GM21529 (cell line): ENCODE measurements around the gene CBY2.
"Not testable (repeated sequence)": the region's sequence is repeated elsewhere in the genome, so short reads cannot be mapped to it uniquely, and the experiment has no call there.

ENCODE experiments used
- ATAC-seq: cut with Tn5 transposase; IDR thresholded peaks from one replicate; pipeline ENCODE4 v1.9.1; 2021; ENCODE audit not compliant: unreplicated experiment

The CBY2 gene

DNA sequence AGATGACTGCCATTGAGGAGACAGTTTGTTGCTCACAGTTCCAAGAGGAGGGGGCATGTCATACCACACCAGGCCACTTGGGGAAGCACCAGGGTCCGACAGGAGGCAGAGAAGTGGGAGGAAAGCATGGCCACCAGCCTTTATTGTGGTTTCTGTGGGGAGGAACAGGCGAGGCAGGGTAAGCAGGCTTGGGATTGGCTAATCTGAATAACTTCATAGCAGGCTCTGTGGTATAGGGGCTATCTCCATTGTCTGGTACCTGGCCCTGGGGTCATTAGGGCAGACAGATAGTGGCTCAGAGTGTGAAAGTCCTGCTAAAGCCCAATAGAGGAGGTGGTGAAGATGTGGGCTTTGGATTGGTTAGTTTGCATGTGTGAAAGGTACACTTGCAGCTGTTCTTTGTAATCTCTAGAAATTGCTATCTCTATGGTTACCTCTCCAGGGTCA, 35.5 kb downstream of the CBY2 start:
- ATAC-seq, result no peak

DNA sequence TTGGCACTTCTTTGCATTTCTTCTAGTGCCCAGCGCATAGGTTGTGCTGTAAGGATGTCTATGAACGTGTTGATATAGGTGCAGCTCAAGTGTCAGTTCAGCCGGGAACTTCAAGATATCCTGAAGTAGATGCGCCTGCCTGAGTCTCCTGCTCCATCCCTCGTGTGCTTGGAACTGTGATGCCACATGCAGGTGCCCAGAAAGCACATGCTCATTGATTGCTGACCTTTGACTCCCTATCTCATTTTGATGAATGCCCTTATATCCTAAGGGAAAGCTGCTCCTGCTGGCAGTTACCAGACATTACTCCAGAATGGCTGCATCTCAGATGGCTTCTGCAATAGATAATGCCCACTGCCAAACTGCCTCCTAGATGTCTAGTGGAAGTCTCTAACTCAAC, 40.9 kb downstream of the CBY2 start:
- no peak for ATAC-seq

DNA sequence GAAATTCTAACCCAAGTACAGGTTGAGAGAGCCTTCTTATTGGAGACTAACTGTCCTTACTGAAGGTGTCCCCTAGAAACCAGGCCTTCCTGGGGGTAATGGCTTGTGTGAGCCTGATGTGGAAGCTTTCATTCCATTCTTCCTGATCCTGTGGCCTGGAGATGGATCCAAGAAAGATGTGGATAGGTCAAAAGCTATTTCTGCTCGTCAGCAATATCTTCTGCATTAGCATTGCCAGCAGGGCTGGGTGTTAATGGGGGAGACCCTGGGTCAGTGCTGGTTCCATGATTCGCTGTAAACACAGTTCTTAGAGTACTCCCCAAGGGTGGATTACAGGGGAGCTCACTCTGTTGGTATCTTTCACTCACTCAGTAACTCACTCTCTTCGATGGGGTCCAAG, 42.9 kb downstream of the CBY2 start:
- ATAC-seq, result no peak

- no peak for ATAC-seq
These were observed 45.0 kb downstream of the CBY2 start for GRCh38 chr13:45747071-45747470.

DNA sequence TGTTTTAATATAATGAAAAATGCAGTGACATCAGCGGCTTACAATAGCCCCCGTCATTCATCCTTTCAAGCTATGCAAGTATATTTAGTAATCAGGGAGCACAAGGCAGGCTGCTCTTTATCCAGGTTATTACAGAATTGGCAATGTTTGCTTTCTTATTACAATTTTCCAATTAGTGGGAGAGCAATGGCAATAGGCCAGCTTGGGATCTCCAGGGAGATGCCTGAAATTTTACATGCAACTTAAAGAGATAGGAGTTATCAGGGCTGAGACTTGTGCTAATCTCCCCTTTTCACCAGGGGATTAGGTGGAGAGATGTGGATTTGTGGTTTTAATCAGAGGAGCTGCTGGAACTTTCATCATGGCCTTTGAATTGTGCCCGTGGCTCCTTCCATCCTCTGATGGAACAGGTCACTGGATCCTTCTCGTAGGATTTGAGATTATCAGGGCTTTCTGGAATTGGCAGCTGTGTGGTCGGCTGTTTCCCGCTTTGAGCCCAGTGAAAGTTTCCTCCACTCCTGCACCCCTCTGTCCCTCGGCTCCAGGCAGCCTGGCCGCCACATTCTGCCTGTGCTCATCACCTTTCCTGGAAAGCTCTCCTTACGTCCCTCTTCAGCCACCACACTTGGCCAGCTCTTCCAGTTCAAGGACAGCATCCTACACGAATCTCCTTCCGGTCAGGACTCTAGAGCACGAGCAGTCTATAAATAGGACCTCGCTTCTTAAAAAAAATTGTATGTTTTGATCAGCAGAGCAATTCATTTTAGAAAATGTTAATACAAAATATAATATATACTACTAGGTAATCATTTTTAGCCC, 47.0 kb downstream of the CBY2 start:
- no peak for ATAC-seq

DNA sequence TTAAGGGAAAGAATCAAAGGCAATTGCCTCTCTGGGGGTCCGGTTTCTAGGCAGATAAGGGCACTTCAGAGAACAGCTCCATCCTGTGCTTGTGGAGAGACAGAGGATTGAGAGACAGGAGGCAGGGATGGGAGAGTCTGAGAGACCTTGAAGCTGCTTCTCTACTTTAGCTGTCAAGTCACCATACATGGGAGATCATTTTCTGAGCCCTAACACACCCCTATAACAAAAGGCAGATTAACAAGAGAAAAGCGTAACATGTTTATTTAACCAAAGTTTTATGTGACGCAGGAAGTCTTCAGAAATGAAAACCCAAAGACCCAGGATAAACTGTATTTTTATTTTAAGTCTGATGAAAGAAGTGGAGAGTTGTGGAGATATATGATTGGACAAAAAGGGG, 48.4 kb downstream of the CBY2 start:
- no peak for ATAC-seq

DNA sequence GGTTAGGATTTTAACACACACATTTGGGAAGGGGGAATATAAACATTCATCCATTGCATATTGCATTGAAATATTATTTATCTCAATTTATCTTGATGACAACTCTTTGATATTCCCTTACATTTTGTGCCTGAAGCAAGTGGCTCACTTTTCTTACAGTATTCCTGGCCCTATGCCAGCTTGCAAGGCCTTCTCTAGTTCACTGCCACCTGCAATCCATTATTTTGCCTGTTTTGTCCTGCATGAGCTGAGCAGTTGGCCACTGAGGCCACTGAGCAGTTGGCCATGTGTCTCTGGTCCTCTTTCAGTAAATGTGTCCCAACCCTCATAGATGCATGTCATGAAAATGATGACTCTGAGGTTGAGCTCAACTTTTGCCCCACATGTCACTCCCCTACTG, 49.8 kb downstream of the CBY2 start:
- no peak for ATAC-seq

DNA sequence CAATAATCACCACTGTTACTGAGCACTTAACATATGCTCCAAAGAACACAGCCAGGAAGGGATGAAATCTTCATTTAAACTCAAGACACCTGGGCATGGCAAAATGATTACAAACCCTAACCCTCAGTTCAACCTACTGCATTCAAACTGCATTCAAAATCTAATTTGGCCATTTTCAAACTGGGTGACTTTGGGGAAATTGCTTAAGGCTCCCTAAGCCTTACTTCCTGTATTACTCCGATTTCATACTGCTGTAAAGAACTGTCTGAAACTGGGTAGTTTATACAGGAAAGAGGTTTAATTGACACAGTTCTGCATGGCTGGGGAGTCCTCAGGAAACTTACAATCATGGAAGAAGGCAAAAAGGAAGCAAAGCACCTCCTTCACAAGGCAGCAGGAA, 50.4 kb downstream of the CBY2 start:
- ATAC-seq, result no peak

DNA sequence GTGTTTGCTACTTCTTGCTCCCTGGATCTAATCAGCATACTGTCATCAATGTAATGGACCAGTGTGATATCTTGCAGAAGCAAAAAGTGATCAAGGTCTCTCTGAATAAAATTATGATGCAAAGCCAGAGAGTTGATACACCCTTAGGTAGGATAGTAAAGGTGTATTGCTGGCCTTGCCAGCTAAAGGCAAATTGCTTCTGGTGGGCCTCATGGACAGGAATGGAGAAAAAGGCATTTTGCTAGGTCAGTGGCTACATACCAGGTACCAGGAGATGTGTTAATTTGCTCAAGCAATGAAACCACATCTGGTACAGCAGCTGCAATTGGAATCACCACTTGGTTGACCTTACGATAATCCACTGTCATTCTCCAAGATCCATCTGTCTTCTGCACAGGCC, 54.4 kb downstream of the CBY2 start:
- not testable (repeated sequence) for ATAC-seq

GRCh38 chr13:45757589-45757988, 55.5 kb downstream of the CBY2 start:
- not testable (repeated sequence) for ATAC-seq

- no peak for ATAC-seq
These were observed 61.3 kb downstream of the CBY2 start for GRCh38 chr13:45763419-45763818.
